Panc1 (cell line): Measurements from ENCODE around the gene C14orf132. TPM values are rescaled to one million over a fixed set of nuclear protein-coding genes. Genes with fewer than 3 reads are reported as not detected.

Source experiments
- ATAC-seq: fragments of 200-7000 bp; cut with Tn5 transposase; 2 replicates; pipeline ENCODE4 v1.9.1; 2020; ENCODE audit warnings: mild to moderate bottlenecking, moderate library complexity
- BruUV-seq: library from RNA; stranded (reverse); fragments of 400-500 nt; replicated peaks from 2 replicates; lab custom pipeline; 2021; lab: Mats Ljungman, UMichigan
- CTCF ChIA-PET: fragments of 300-600 bp; sonication (Branson Sonifier 250); formaldehyde crosslinking; loops from one replicate; lab custom pipeline; 2022; ENCODE audit warnings: antibody characterized with exemption; lab: Charles Lee
- POLR2A ChIA-PET: fragments of 300-600 bp; sonication (Branson Sonifier 250); formaldehyde crosslinking; loops from one replicate; lab custom pipeline; 2022; ENCODE audit warnings: antibody characterized with exemption; lab: Charles Lee
- DNase-seq: peaks from one replicate; pipeline ENCODE4 v3.0.0-alpha.2; 2010; ENCODE audit warnings: low read depth, low spot score
- H3K27ac ChIP-seq: 2 replicates; pipeline ENCODE4 v1.5.1; 2011; ENCODE audit warnings: mild to moderate bottlenecking, low read length, inconsistent platforms
- H3K27me3 ChIP-seq: fragments of 200-500 bp; sonication (Bioruptor generic); 2 replicates; pipeline ENCODE4 v1.6.0; 2014; ENCODE audit warnings: low read length, inconsistent platforms; ENCODE audit not compliant: control insufficient read depth, insufficient read depth
- H3K36me3 ChIP-seq: fragments of 200-500 bp; sonication (Bioruptor generic); 2 replicates; pipeline ENCODE4 v1.5.1; 2014; ENCODE audit warnings: inconsistent platforms, mild to moderate bottlenecking, low read length, moderate library complexity; ENCODE audit not compliant: control insufficient read depth, insufficient read depth
- H3K4me1 ChIP-seq: 2 replicates; pipeline ENCODE4 v1.5.1; 2011; ENCODE audit warnings: inconsistent platforms, mild to moderate bottlenecking, low read length, moderate library complexity; ENCODE audit not compliant: control insufficient read depth, insufficient read depth
- H3K4me3 ChIP-seq, 2 experiments: 2 replicates each; pipeline ENCODE4 v1.5.1; 2011 to 2012; ENCODE audit warnings: low read depth in 2 of 2, low read length in 2 of 2, mild to moderate bottlenecking in 2 of 2, inconsistent platforms in 1 of 2, moderate library complexity in 1 of 2
- H3K9me3 ChIP-seq: fragments of 200-500 bp; sonication (Bioruptor generic); 2 replicates; pipeline ENCODE4 v1.5.1; 2014; ENCODE audit warnings: low read depth, mild to moderate bottlenecking, inconsistent platforms, low read length, moderate library complexity; ENCODE audit not compliant: control insufficient read depth, insufficient read depth
- CTCF ChIP-seq: fragments of 450-650 bp; IDR thresholded peaks from 2 replicates; pipeline ENCODE4 v1.5.1; 2017; ENCODE audit warnings: mild to moderate bottlenecking
- POLR2AphosphoS5 ChIP-seq: IDR thresholded peaks from 2 replicates; pipeline ENCODE4 v1.6.1; 2012; ENCODE audit warnings: mild to moderate bottlenecking, low read depth, low read length, moderate library complexity
- REST ChIP-seq, 2 experiments: IDR thresholded peaks; 2 replicates each; pipeline ENCODE4 v1.6.1; 2011 to 2012; ENCODE audit warnings: low read depth in 2 of 2, control low read depth in 1 of 2, low read length in 1 of 2, mild to moderate bottlenecking in 1 of 2, moderate library complexity in 1 of 2; ENCODE audit not compliant: insufficient read depth in 1 of 2
- SIN3A ChIP-seq: IDR thresholded peaks from 2 replicates; pipeline ENCODE4 v1.6.1; 2012; ENCODE audit warnings: low read depth, mild to moderate bottlenecking, low read length, moderate library complexity, borderline replicate concordance; ENCODE audit not compliant: insufficient read depth
- TCF7L2 ChIP-seq: IDR thresholded peaks from 2 replicates; pipeline ENCODE4 v1.6.1; 2011; ENCODE audit warnings: mild to moderate bottlenecking, low read depth, low read length, inconsistent platforms
- in situ Hi-C: cut with HindIII; loops from 2 replicates; pipeline ENCODE4 v1.10.0; 2016; ENCODE audit warnings: low sequenced_read_pairs, low pct_unique_long_range_greater_than_20kb
- intact Hi-C: fragments of 100-400 bp; cut with micrococcal nuclease; formaldehyde crosslinking; loops from one replicate; pipeline ENCODE4 v1.10.0; 2022; ENCODE audit not compliant: unreplicated experiment
- total RNA-seq: library from RNA; stranded (reverse); gene quantifications from one replicate; pipeline ENCODE4 v1.2.1, GENCODE V29; 2021; ENCODE audit not compliant: unreplicated experiment

C14orf132 gene
- total RNA-seq, 1 experiment from 2014 or later: 23.0 TPM

GRCh38 chr14:96042248-96042930 lies 3.2 kb downstream of the C14orf132 start:
- Histone ChIP-seq H3K4me1 (no peaks in the 10 kb centered on the region; the same call in 1 of the 2 replicates), H3K4me3 (no peak overlapping the region), H3K36me3 (no peaks in the 10 kb centered on the region; the same call in 1 of the 2 replicates), H3K27me3 (peaks cover 4% of the 10 kb centered on the region), H3K9me3 (no peaks in the 10 kb centered on the region), H3K27ac (no peak overlapping the region)
- intact Hi-C loops (no loop called here), in situ Hi-C loops (no loop called here)
- TF ChIP-seq CTCF (no peak), REST (IDR thresholded peaks at IDR 0.05; ENCODE audit: insufficient read depth in 1 of 2, low read depth in 2 of 2, low read length in 1 of 2) (no peak), SIN3A (no peak), TCF7L2 (no peak), POLR2AphosphoS5 (no peak)
- DNase-seq (no peak), ATAC-seq (no peak)
- ChIA-PET POLR2A (no interaction called here), CTCF (no interaction called here)
- BruUV-seq: no TSS peak

GRCh38 chr14:96046630-96047029 lies 7.5 kb downstream of the C14orf132 start:
- no peak for DNase-seq
- in situ Hi-C loops (no loop called here), intact Hi-C loops (no loop called here)
- H3K36me3 ChIP-seq: no peaks in the 10 kb centered on the region
- H3K9me3 ChIP-seq: no peaks in the 10 kb centered on the region
- BruUV-seq: no TSS peak
- H3K4me1 ChIP-seq: no peaks in the 10 kb centered on the region
- H3K27me3 ChIP-seq: no peaks in the 10 kb centered on the region
- H3K4me3 ChIP-seq: no peak overlapping the region
- no peak for ATAC-seq
- no peak overlapping the region for H3K27ac ChIP-seq
- CTCF ChIA-PET: interaction anchor here (0.6 kb wide), 1 partner anchor 487 kb away, joined by 4 read pairs; no protein-coding TSS in a partner anchor
- POLR2A ChIA-PET: no interaction called here
- TF ChIP-seq CTCF: no peak
